K562 (cell line): ENCODE data around the gene MFSD12. TPM values are rescaled to one million over a fixed set of nuclear protein-coding genes. Genes with fewer than 3 reads are reported as not detected.

Source experiments
- ARID4B ChIP-seq: sonication (generic); formaldehyde crosslinking; IDR thresholded peaks from 2 replicates; pipeline ENCODE4 v1.8.0; 2022; ENCODE audit warnings: mild to moderate bottlenecking, missing genetic modification reagents
- BMI1 ChIP-seq: fragments of 150-350 bp; IDR thresholded peaks from 2 replicates; pipeline ENCODE4 v1.6.1; 2014; ENCODE audit warnings: low read length
- CBFA2T2 ChIP-seq: fragments of 450-650 bp; conservative IDR thresholded peaks from 2 replicates; pipeline ENCODE4 v1.6.1; 2017; ENCODE audit warnings: mild to moderate bottlenecking
- SIRT6 ChIP-seq: IDR thresholded peaks from one replicate; pipeline ENCODE4 v1.6.1; 2012; ENCODE audit warnings: low read depth, mild to moderate bottlenecking, control low read depth, inconsistent platforms, low read length, moderate library complexity
- TRIM24 ChIP-seq, 2 experiments: fragments of 450-650 bp; IDR thresholded peaks; 2 replicates each; pipeline ENCODE4 v1.6.1; 2016
- ZBTB1 ChIP-seq: sonication (generic); formaldehyde crosslinking; IDR thresholded peaks from 2 replicates; pipeline ENCODE4 v1.8.1; 2023; ENCODE audit warnings: missing genetic modification reagents, low read depth, mild to moderate bottlenecking, borderline replicate concordance
- ZNF740 ChIP-seq, 3 experiments: fragments of 200-800 bp in 1 of 3; sonication (Bioruptor generic) in 1 of 3; sonication (generic) in 1 of 3; formaldehyde crosslinking in 1 of 3; IDR thresholded peaks; 2 replicates each; pipeline versions ENCODE4 v1.6.1 to v1.8.0; 2016 to 2022; ENCODE audit warnings: mild to moderate bottlenecking in 2 of 3, missing compliant biosample characterization in 2 of 3, missing genetic modification characterization in 2 of 3, missing genetic modification reagents in 1 of 3
- ZNF79 ChIP-seq: fragments of 250-450 bp; sonication (Bioruptor Pico); IDR thresholded peaks from 2 replicates; pipeline ENCODE4 v1.4.0; 2020; ENCODE audit warnings: low read depth, mild to moderate bottlenecking, moderate library complexity
- polyA plus RNA-seq, 8 experiments: library from polyadenylated mRNA; depleted of rRNA in 4 of 8; stranded (reverse) in 5 of 8; unstranded in 3 of 8; fragments of >200 nt; fragmentation: Nextera tagmentation in 2 of 8; fragmentation: Illumina TruSeq in 1 of 8; extraction: Ambion mirVana in 2 of 8; extraction: Trizol in 1 of 8; gene quantifications; 2 replicates each; pipeline versions ENCODE4 v1.2.1 to v1.2.3, GENCODE V29; 2011 to 2014; ENCODE audit warnings: inconsistent platforms in 1 of 8, missing spikeins in 1 of 8
- total RNA-seq, 7 experiments: library from RNA; depleted of rRNA in 6 of 7; stranded (reverse); fragments of >200 nt in 6 of 7; fragmentation: Illumina TruSeq in 2 of 7; extraction: Trizol in 2 of 7; gene quantifications; 2 replicates each; pipeline versions ENCODE4 v1.2.1 to v1.2.3, GENCODE V29; 2011 to 2021; ENCODE audit warnings: low replicate concordance in 1 of 7

Gene MFSD12
- total and polyA plus RNA-seq, 9 of the 15 experiments (the other 6 are each of a cell fraction or from before 2014, with no cell fraction given) = 0.69 to 112 (median 31.8) TPM

- TF ChIP-seq ZNF79 (CRISPR knock-in tag) = no peak
- TF ChIP-seq SIRT6 = peak; percentile 41
- no peak for TF ChIP-seq CBFA2T2
- TF ChIP-seq ARID4B (CRISPR knock-in tag) = no peak
- TF ChIP-seq BMI1 = no peak
- no peak for TF ChIP-seq TRIM24 (IDR thresholded peaks at IDR 0.05)
- TF ChIP-seq ZBTB1 (CRISPR knock-in tag) = no peak
- 0 out of 2 replicates have a peak, but pooled peaks have one; percentile 43 for TF ChIP-seq ZNF740 (CRISPR knock-in tag; IDR thresholded peaks at IDR 0.05)
- no peak for TF ChIP-seq ZNF740 (tag; IDR thresholded peaks at IDR 0.05)
These were observed 19.7 kb downstream of the MFSD12 start (continued) for GRCh38 chr19:3537438-3538240.
